Stomach (tissue), 4 donors: ENCODE measurements around the gene CREB3.

Experiments
- CTCF ChIP-seq, 7 experiments: fragments of 450-650 bp in 4 of 7; fragments of 200-600 bp in 3 of 7; sonication (generic) in 3 of 7; IDR thresholded peaks; one replicate each; pipeline ENCODE4 v1.5.1; 2016 to 2019; ENCODE audit warnings: antibody characterized with exemption in 7 of 7, control low read depth in 2 of 7, mild to moderate bottlenecking in 1 of 7
- POLR2A ChIP-seq, 4 donors: fragments of 450-650 bp; IDR thresholded peaks; one replicate each; pipeline ENCODE4 v1.6.1; 2016; ENCODE audit warnings: antibody characterized with exemption in 4 of 4, control low read depth in 2 of 4, mild to moderate bottlenecking in 1 of 4, moderate library complexity in 1 of 4

DNA sequence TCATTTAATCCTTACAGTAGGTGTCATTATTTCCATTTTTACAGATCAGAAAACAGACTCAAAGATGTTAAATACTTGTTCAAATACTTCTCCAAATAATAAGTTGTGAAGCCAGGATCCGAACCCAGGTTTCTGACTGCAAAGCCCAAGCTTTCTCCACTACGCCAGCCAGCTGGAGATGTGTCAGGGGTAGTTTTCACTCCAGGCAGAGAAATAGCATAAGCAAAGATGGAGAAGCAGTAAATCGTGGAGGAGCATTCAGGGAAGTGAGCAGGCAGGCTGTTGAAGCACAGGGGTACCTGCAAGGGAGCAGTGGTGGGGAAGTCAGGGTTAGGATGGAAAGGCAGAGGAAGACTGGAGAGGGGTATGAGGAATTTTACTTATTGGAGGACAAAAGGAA, 3.4 kb upstream of the CREB3 start:
- no peak for TF ChIP-seq POLR2A (IDR thresholded peaks at IDR 0.05)
- TF ChIP-seq CTCF (IDR thresholded peaks at IDR 0.05): no peak
